K562 (cell line): ENCODE results near the gene LONRF2. TPM values are rescaled to one million over a fixed set of nuclear protein-coding genes. Genes with fewer than 3 reads are reported as not detected.

Experiments
- CBX2 ChIP-seq: fragments of 200-600 bp; sonication (generic); IDR thresholded peaks from one replicate; pipeline ENCODE4 v1.6.1; 2012; ENCODE audit warnings: mild to moderate bottlenecking, low read length, inconsistent platforms; ENCODE audit not compliant: insufficient read depth, poor library complexity, severe bottlenecking
- CCNT2 ChIP-seq: IDR thresholded peaks from 2 replicates; pipeline ENCODE4 v1.6.1; 2011; ENCODE audit warnings: borderline replicate concordance, low read depth, mild to moderate bottlenecking, moderate library complexity, mixed read lengths, low read length; ENCODE audit not compliant: insufficient read length; ENCODE audit errors: extremely low read depth
- LEF1 ChIP-seq: fragments of 450-650 bp; IDR thresholded peaks from 2 replicates; pipeline ENCODE4 v1.6.1; 2016; ENCODE audit warnings: mild to moderate bottlenecking
- MAFK ChIP-seq: IDR thresholded peaks from 2 replicates; pipeline ENCODE4 v1.6.1; 2011; ENCODE audit warnings: low read length, improper control_type of control experiment
- MTA3 ChIP-seq: fragments of 450-650 bp; formaldehyde crosslinking; IDR thresholded peaks from 2 replicates; pipeline ENCODE4 v1.6.1; 2017; ENCODE audit warnings: mild to moderate bottlenecking, borderline replicate concordance
- NELFE ChIP-seq: IDR thresholded peaks from 2 replicates; pipeline ENCODE4 v1.6.1; 2011; ENCODE audit warnings: mild to moderate bottlenecking; ENCODE audit not compliant: insufficient read depth, insufficient read length
- SAP30 ChIP-seq: fragments of 200-600 bp; sonication (generic); IDR thresholded peaks from 2 replicates; pipeline ENCODE4 v1.6.1; 2012; ENCODE audit warnings: borderline replicate concordance, low read depth, mild to moderate bottlenecking, moderate library complexity, low read length, control low read depth, inconsistent platforms; ENCODE audit not compliant: insufficient read depth, poor library complexity, severe bottlenecking
- SP1 ChIP-seq: sonication (generic); formaldehyde crosslinking; IDR thresholded peaks from 2 replicates; pipeline ENCODE4 v1.8.1; 2022; ENCODE audit warnings: mild to moderate bottlenecking, missing genetic modification reagents
- ZNF12 ChIP-seq: sonication (generic); formaldehyde crosslinking; IDR thresholded peaks from 2 replicates; pipeline ENCODE4 v1.4.0; 2020; ENCODE audit warnings: mild to moderate bottlenecking, missing genetic modification reagents
- ZNF124 ChIP-seq: sonication (generic); formaldehyde crosslinking; IDR thresholded peaks from 2 replicates; pipeline ENCODE4 v1.8.1; 2022; ENCODE audit warnings: missing genetic modification reagents
- ZNF551 ChIP-seq: fragments of 250-450 bp; sonication (Bioruptor Pico); IDR thresholded peaks from 2 replicates; pipeline ENCODE4 v1.5.0; 2021; ENCODE audit warnings: mild to moderate bottlenecking, moderate library complexity
- ZSCAN29 ChIP-seq: fragments of 450-650 bp; IDR thresholded peaks from 2 replicates; pipeline ENCODE4 v1.6.1; 2017
- polyA plus RNA-seq, 8 experiments: library from polyadenylated mRNA; depleted of rRNA in 4 of 8; stranded (reverse) in 5 of 8; unstranded in 3 of 8; fragments of >200 nt; fragmentation: Nextera tagmentation in 2 of 8; fragmentation: Illumina TruSeq in 1 of 8; extraction: Ambion mirVana in 2 of 8; extraction: Trizol in 1 of 8; gene quantifications; 2 replicates each; pipeline versions ENCODE4 v1.2.1 to v1.2.3, GENCODE V29; 2011 to 2014; ENCODE audit warnings: inconsistent platforms in 1 of 8, missing spikeins in 1 of 8
- total RNA-seq, 7 experiments: library from RNA; depleted of rRNA in 6 of 7; stranded (reverse); fragments of >200 nt in 6 of 7; fragmentation: Illumina TruSeq in 2 of 7; extraction: Trizol in 2 of 7; gene quantifications; 2 replicates each; pipeline versions ENCODE4 v1.2.1 to v1.2.3, GENCODE V29; 2011 to 2021; ENCODE audit warnings: low replicate concordance in 1 of 7
- TF ChIP-seq, protein P1 (sequence below): IDR thresholded peaks from 3 replicates; pipeline ENCODE4 v1.6.1; 2011; ENCODE audit warnings: borderline replicate concordance, mild to moderate bottlenecking, moderate library complexity; ENCODE audit not compliant: insufficient read length; ENCODE audit errors: extremely low read depth
- TF ChIP-seq, protein P2 (sequence below): fragments of 450-650 bp; IDR thresholded peaks from 2 replicates; pipeline ENCODE4 v1.6.1; 2017; ENCODE audit warnings: antibody characterized with exemption, mild to moderate bottlenecking
- TF ChIP-seq, protein P3 (sequence below): fragments of 250-450 bp; sonication (Bioruptor Pico); IDR thresholded peaks from 2 replicates; pipeline ENCODE4 v1.8.0; 2021; ENCODE audit warnings: moderate library complexity, mild to moderate bottlenecking, inconsistent platforms
- TF ChIP-seq, protein P4 (sequence below), 2 experiments: fragments of 250-450 bp in 1 of 2; fragments of 450-650 bp in 1 of 2; sonication (Bioruptor Pico) in 1 of 2; IDR thresholded peaks; 2 replicates each; pipeline versions ENCODE4 v1.6.1 to v1.8.0; 2016 to 2021; ENCODE audit warnings: mild to moderate bottlenecking in 2 of 2, moderate library complexity in 2 of 2, missing compliant biosample characterization in 1 of 2, missing genetic modification characterization in 1 of 2

LONRF2 gene
- total and polyA plus RNA-seq, 9 of the 15 experiments (the other 6 are each of a cell fraction or from before 2014, with no cell fraction given), result 0.35 to 5.0 (median 2.7) TPM

DNA sequence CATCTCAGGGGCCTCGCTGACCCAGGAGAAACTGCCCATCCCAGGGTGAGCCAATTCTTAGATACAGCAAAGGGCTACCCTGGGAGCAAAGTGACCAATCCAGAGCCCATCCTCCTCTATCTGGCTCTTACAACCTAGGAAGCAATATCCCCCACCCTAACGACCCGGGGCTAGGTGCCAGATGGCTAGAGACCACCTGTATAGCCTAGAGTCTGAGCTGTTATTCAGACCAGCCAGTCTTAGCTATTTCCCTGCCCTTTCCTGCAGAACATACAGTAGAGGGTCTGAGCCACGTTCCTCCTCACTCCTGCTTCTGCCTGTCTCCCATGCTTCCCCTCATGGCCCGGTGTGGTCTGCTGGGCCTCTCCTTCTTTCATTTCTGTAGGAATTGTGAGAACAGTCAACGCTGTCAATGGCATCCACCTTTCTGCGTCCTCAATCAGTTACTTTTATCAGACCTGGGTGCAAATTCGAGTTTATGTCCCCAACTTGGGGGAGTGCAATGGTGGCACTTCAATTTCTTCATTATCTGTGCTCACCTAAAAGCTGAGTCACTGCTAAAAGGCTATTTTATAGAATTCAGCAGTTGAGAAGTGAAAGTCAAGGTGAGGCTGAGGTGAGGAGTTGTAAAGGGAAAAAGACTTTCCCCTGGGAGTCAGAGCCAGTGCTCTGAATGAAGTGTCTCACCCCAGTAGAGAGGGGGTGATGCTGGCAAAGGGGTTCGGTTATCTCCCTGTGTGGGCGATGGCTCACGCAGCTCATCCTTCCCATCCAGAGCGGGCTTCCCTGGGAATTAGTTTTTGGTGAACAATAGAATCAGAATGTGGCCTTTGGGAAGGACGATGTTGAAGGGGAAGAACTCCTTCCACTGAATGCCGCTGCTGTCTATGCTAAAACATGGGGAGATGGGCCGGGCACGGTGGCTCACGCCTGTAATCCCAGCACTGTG lies 42.4 kb downstream of the LONRF2 start (continued):
- TF ChIP-seq, protein P1, sequence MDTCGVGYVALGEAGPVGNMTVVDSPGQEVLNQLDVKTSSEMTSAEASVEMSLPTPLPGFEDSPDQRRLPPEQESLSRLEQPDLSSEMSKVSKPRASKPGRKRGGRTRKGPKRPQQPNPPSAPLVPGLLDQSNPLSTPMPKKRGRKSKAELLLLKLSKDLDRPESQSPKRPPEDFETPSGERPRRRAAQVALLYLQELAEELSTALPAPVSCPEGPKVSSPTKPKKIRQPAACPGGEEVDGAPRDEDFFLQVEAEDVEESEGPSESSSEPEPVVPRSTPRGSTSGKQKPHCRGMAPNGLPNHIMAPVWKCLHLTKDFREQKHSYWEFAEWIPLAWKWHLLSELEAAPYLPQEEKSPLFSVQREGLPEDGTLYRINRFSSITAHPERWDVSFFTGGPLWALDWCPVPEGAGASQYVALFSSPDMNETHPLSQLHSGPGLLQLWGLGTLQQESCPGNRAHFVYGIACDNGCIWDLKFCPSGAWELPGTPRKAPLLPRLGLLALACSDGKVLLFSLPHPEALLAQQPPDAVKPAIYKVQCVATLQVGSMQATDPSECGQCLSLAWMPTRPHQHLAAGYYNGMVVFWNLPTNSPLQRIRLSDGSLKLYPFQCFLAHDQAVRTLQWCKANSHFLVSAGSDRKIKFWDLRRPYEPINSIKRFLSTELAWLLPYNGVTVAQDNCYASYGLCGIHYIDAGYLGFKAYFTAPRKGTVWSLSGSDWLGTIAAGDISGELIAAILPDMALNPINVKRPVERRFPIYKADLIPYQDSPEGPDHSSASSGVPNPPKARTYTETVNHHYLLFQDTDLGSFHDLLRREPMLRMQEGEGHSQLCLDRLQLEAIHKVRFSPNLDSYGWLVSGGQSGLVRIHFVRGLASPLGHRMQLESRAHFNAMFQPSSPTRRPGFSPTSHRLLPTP, result no peak
- TF ChIP-seq MAFK, result peak; percentile 28; the same call in 1 of the 2 replicates
- TF ChIP-seq ZSCAN29, result no peak
- TF ChIP-seq ZNF551 (CRISPR knock-in tag), result no peak
- TF ChIP-seq LEF1, result no peak
- TF ChIP-seq NELFE, result no peak
- no peak for TF ChIP-seq MTA3
- no peak for TF ChIP-seq CCNT2
- no peak for TF ChIP-seq CBX2
- TF ChIP-seq, protein P2, sequence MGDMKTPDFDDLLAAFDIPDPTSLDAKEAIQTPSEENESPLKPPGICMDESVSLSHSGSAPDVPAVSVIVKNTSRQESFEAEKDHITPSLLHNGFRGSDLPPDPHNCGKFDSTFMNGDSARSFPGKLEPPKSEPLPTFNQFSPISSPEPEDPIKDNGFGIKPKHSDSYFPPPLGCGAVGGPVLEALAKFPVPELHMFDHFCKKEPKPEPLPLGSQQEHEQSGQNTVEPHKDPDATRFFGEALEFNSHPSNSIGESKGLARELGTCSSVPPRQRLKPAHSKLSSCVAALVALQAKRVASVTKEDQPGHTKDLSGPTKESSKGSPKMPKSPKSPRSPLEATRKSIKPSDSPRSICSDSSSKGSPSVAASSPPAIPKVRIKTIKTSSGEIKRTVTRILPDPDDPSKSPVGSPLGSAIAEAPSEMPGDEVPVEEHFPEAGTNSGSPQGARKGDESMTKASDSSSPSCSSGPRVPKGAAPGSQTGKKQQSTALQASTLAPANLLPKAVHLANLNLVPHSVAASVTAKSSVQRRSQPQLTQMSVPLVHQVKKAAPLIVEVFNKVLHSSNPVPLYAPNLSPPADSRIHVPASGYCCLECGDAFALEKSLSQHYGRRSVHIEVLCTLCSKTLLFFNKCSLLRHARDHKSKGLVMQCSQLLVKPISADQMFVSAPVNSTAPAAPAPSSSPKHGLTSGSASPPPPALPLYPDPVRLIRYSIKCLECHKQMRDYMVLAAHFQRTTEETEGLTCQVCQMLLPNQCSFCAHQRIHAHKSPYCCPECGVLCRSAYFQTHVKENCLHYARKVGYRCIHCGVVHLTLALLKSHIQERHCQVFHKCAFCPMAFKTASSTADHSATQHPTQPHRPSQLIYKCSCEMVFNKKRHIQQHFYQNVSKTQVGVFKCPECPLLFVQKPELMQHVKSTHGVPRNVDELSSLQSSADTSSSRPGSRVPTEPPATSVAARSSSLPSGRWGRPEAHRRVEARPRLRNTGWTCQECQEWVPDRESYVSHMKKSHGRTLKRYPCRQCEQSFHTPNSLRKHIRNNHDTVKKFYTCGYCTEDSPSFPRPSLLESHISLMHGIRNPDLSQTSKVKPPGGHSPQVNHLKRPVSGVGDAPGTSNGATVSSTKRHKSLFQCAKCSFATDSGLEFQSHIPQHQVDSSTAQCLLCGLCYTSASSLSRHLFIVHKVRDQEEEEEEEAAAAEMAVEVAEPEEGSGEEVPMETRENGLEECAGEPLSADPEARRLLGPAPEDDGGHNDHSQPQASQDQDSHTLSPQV, result peak; percentile 52
- TF ChIP-seq, protein P3, sequence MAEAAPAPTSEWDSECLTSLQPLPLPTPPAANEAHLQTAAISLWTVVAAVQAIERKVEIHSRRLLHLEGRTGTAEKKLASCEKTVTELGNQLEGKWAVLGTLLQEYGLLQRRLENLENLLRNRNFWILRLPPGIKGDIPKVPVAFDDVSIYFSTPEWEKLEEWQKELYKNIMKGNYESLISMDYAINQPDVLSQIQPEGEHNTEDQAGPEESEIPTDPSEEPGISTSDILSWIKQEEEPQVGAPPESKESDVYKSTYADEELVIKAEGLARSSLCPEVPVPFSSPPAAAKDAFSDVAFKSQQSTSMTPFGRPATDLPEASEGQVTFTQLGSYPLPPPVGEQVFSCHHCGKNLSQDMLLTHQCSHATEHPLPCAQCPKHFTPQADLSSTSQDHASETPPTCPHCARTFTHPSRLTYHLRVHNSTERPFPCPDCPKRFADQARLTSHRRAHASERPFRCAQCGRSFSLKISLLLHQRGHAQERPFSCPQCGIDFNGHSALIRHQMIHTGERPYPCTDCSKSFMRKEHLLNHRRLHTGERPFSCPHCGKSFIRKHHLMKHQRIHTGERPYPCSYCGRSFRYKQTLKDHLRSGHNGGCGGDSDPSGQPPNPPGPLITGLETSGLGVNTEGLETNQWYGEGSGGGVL (CRISPR knock-in tag), result no peak
- no peak for TF ChIP-seq ZNF124 (CRISPR knock-in tag)
- no peak for TF ChIP-seq SAP30
- TF ChIP-seq ZNF12 (CRISPR knock-in tag), result no peak
- TF ChIP-seq, protein P4, sequence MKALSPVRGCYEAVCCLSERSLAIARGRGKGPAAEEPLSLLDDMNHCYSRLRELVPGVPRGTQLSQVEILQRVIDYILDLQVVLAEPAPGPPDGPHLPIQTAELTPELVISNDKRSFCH (CRISPR knock-in tag; IDR thresholded peaks at IDR 0.05), result no peak
- TF ChIP-seq, protein P4 (tag; IDR thresholded peaks at IDR 0.05), result no peak
- no peak for TF ChIP-seq SP1 (CRISPR knock-in tag)
